SK-N-DZ (cell line): Measurements from ENCODE around the gene JARID2.
A peak's percentile ranks its signal among the peaks of the same experiment; 100 is the strongest.

Source experiments
- DNase-seq: peaks from one replicate; pipeline ENCODE4 v3.0.0-alpha.2; 2015; ENCODE audit warnings: low spot score

JARID2 gene

DNA sequence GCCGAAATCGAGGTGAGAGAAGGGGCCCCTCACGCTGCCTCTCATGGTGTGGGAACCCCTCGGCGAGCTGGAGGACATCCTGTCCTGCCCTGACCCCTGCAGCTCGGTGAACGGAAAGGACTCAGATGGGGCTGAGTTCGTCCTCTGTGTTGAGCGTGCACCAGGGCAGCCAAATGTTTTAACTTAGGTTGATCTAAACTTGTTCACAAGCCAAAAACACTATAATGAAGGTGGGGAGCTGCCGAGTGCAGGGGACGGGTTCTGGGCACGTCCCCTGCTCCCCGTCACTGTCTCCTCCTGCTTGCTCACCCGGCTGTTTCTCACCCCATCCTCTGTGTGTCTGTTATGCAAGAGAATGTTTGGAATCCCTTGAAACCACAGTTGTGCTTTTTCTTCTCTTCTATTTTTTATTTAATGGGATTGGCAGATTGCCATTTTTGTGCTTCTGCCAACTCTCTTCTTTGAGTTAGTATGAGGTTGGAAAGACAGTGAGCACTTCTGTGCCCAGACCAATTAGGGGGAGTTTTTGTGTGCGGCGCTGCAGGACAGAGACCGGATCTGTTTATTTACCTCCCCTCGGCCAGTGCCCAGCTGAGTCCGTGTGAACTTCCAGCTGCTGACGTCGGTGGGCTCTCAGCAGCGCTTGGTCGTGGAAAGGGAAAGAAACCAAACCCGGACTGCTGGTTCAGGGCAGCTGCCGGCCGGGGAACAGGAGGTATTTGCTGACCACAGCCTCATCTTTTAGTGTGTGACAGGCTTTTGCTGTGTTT, 258.9 kb downstream of the JARID2 start:
- DNase-seq = no peak

DNA sequence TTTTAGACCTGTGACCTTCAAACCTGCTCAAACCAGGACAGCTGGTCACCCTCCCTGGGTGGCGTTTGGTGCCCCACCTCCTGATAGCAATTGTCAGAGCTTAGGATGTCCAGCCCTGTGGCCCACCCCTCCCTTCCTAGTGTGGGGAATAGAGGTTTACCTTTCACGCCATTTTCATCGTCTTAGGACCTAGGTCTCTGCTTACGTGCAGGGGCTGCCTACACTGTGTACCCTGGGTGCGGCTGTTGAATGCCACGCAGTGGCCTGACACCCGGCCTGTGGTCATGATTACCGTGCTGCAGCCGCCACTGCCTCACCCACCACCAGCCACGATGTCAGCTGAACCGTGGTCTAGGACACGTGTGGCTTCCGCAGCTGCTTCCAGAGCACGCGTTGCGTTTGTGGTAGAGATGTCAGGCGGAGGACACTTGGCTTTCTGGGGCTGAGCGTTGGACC, 259.6 kb downstream of the JARID2 start:
- DNase-seq = no peak

DNA sequence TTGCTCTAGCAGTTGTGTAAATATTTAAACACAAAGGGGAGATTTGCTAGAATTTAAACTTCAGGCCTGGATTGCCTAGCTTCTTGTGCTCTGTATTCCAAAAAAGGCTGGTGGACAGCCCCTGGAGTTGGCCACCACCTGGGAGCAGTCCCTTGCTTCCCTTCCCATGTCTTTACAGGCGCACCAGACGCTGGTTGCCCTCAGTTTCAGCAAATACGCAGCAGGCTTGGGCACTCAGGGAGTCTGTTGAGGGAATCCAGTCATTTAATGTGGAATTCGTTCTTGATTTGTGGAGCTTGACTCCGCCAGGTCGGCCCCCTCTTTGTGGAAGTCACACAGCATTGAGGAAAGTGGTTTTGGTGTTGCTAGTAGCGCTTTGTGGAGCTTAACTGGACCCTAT, 260.2 kb downstream of the JARID2 start:
- DNase-seq = no peak

DNA sequence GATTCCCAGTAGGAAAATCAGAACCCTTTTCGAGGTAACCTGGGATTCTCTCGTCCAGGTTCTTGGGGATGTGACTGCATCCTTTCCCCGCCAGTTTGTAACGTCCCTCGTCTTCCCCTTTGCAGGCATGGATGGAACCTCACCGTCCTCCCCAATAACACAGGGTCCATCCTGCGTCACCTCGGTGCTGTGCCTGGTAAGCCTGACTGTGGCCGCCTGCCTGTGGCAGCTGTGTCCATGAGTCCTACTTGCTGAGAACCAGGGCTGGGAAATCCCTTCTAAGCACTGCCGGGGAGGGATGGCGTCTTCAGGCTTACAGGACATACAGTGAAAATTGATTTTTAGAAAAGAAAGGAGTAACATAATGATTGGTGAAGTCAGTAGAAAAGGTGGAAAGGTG, 261.4 kb downstream of the JARID2 start:
- DNase-seq = no peak

DNA sequence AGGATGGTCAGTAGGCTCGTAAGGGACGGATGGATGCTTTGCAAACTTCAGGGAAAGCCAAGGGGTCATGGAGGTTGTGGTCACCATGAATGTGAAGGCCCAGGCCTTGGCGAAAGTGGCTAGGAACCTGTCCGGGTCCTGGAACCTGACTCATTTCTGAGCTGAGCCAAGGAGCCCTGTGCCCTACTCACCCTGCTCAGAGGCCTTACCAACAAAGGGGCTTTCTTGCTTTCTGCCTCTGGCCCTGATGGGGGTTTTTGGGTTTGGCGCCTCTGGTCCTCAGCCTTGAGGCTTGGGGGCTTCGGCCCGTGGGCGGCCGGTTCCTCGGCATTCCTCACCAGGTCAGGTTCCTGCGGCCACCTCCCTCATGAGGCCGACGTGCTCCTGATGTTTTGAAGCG, 261.9 kb downstream of the JARID2 start:
- DNase-seq = no peak

DNA sequence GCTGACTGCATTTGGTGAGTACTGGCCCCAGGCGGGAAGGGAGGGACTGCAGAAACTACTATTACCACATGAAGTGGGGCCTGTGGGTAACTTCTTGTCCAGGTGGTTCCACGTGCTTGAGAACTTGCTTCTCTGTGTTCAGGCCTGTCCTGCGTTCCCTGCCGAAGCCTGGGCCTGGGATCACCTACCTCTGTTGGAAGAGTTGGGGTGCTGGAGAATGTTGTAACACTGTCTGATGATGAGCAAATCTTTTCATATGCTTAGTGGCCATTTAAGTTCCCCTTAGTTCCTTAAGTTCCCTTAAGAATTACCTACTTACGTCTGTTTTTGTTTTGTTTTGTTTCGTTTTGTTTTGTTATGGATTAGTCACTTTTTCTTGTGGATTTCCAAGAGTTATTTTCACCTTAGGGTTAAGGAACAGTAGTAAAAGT, 262.6 kb downstream of the JARID2 start:
- no peak for DNase-seq

DNA sequence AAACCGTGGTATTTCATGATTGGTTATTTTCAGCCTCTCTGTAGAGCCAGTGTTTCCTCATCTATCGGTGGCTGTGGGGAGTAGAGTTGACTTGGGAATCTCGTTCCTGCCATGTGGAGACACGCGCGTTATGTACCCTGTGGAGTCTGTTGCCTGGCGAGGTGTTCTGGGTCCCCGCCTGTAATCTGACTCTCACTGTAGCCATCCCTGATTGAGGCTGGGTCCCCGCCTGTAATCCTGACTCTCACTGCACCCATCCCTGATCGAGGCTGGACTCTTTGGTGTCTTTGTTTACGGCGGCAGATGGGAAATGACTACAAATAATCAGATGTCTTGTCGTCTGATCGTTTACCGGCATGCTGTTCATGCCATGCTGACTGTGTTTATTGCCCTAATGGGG, 263.1 kb downstream of the JARID2 start:
- DNase-seq = no peak

DNA sequence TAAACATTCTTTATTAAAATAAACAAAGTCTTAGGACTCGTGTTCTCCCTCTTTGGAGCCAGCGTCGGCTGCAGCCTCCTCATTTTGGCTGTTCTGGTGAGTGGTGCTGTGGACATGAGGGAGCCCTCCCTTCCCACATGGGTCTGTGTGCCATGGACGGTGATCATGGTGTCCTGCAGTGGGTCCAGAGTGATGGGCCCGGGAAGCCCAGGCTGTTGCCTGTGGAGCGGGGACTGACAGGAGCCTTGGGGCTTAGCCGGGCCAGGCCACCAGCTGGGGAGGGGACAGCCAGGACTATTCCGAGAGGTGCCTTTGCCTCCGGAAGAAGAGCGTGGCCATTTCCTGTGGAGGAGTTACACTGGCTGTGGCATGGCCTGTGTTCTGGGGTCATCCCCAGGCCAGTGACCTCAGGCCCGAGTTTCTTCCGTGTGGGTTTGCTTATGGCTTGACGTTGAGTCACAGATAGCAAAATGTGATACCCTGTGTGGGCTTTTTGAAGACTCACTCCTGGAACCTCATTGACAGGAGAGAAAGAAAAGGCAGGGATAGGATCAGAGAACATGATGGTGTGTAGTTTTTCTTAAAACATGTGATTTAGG, 263.6 kb downstream of the JARID2 start:
- no peak for DNase-seq

DNA sequence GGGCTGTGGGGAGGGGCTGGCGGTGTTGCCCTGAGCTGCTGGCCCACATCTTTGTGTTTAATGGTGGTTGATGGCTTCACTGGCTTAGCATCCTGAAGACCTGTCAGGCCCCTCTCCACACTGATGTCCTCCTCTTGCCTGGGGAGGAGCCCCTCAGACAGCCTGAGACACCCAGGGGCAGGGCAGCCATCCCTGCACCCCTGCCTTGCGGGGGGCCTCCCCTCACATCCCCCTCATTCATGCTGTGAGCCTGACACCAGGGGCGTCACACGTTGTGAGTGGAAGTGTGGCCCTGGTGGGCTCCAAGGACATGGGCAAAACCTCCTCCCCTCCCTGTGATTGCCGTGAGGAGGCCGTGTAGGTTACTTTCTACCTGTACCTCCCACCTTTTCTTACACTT, 264.3 kb downstream of the JARID2 start:
- DNase-seq = no peak

DNA sequence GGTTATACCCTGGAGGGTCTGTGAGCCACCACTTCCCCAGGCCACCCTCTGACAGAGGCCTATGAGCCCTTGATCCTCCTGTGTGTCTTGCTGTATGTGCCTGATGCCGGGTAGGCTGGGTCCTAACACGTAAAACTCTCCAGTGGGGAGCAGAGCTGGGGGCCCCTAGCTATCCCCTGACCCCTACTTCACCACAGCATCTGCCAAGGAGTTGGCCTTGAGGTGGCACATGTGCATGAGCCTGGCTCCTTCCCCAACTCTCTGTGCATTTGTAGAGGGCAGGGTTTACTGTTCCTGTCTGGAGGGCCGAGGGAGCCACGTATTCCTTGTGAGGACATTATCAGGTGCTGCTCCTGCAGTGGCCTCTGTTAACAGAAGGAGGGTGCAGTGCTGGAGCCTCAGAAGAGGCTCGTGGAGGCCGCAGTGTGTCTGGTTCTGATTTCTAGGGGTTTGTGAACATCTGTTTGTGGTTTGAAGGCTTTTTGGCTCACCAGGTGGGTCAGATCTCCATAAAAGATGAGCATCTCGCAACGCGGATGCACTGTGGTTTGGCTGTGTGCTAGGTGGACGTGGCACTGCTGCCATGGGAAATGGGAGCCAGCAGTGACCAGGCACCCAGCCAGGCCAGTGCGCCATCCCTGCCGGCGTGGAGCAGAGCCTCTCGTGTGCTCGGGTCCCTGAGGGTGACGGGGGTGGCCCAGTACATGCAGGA, 264.8 kb downstream of the JARID2 start:
- no peak for DNase-seq

DNA sequence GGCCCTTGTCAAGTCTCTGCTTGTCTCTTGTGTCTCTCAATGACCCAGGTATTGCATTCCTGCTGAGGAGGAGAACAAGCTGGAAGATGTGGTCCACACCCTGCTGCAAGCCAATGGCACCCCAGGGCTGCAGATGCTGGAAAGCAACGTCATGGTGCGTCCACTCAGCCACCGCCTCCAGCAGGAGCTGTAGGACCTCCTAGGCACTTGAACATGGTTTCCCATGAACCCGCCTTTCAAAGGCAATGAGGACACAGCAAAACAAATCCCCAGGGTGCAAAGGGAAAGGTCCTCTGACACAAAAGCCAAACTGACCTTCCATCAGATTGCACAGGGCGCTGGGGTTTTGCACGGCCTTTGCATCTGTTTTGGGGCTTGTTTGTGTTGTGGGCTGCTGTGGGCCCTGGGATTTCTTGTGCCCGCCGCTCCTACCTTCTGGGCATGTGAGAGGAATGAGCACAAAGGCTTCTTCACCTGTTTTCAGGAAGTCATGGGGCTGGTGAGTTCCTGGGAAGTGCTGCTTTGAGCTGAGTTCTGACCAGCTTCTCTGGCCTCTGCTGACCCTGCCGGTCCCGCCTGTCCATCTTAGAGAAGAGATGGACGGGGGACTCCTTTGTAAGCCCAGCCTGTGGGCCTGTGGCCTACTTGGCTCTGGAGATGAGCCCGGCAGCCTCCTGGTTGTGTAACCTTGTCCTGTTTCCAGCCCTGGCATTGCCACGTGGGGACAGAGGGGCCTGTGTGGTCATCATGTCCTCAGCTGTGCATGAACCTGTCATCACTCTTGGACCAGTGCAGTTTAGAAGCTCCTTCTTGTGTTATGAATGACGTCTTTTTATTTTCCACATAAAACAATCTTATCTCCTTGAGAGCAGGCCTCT, 265.6 kb downstream of the JARID2 start:
- no peak for DNase-seq

DNA sequence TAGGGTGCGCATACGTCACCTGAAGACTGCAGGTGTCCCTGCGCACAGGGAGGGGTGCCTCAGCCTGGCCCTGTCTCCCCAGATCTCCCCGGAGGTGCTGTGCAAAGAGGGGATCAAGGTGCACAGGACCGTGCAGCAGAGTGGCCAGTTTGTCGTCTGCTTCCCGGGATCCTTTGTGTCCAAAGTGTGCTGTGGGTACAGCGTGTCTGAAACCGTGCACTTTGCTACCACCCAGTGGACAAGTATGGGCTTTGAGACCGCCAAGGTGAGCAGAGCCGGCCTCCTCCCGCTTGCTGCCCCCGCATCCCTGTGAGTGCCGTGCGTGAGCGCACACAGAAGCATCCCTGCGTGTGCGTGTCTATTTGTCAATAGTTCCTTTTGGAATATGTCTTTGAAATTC, 266.3 kb downstream of the JARID2 start:
- peak; percentile 42 for DNase-seq

DNA sequence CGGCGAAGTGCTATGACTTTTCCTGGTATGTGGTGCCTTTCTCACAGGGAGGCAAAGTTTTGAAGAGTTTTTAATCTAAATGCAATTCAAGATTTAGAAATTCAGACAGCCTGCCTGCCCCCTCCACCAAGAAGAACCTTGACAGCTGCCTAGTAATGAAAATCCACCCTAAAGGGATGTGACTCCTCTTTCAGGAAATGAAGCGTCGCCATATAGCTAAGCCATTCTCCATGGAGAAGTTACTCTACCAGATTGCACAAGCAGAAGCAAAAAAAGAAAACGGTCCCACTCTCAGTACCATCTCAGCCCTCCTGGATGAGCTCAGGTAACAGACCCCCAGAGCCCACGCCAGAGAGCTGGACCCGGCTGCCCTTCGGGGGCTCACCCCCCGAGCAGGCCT, 266.9 kb downstream of the JARID2 start:
- no peak for DNase-seq

DNA sequence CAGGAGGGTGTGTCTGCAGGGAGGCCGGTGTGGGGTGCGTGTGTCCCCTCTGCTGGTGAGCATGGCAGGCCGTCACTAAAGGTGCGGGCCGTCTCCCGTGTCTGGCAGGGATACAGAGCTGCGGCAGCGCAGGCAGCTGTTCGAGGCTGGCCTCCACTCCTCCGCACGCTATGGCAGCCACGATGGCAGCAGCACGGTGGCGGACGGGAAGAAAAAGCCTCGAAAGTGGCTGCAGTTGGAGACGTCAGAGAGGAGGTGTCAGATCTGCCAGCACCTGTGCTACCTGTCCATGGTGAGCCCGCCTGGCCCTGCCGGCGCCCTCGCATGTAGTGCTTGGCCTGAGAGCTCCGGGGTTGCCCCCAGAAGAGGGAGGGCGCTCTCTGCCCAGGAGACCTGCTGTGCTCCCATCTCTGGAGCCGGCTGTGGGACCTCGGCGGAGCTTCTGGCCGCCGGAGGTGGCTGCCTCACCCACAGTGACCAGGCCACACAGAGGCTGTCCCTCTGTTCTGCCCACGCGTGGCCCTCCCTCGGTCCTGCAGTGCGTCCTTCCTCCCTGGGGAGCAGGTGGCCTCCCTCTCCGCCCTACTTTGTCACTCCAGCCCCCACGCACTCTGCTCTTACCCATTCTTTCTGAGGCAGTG, 267.4 kb downstream of the JARID2 start:
- DNase-seq = no peak

DNA sequence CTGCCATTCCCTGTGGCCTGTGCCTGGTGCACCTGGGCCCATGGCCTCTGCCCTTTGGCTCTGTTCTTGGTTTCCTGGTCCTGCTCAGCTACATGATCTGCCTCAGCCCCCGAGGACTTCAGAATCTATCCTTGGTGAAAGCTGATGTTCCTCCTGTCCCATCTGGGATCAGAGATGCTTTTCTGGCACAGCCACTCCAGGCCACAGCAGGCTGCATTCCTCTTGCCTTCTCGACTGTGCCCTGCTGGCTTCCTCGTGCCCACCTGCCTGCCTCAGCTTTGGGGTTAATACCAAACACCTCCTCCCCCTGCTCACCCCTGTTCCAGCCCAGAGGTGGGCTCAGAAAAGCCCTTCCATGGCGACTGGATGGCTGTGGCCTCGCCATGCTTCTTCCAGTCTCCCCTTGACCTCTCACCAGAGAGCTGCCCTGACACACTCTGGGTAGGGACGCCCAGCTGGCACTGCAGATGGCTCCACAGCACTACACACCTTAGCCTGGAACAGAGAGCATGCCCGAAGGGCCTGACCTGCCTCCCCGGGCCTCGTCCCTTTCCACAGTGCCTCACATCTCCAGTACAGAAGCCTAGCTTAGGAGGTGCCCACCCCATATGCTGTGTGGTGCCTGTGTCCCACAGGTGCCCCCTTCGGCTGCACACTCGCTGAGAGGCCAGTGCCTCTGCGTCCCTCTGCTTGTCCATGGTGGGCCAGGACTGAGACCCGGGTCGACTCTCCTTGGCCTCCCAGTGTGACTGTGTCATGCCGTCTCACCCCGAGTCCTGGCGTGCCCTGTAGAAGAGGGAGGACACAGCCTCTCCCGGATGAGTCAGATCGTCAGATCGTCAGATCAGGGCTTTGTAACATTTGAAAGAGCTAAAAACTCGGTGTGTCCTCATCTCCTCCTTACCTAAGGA, 268.2 kb downstream of the JARID2 start:
- no peak for DNase-seq

DNA sequence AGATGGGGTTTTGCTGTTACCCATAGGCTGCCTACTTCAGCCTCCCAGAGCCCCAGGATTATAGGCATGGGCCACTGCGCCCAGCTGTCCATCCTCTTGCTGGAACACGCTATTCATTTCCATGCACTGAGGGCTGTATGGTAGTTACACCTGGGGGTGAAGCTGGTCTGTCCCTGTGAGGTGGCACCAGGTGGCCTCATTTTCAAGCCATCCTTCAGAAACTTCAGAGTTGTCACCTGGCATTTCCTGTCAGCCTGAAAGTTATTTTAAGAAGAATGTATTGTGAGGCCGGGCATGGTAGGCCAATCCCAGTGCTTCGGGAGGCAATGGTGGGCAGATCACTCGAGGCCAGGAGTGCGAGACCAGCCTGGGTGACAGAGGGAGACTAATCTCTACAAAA, 269.4 kb downstream of the JARID2 start:
- no peak for DNase-seq

DNA sequence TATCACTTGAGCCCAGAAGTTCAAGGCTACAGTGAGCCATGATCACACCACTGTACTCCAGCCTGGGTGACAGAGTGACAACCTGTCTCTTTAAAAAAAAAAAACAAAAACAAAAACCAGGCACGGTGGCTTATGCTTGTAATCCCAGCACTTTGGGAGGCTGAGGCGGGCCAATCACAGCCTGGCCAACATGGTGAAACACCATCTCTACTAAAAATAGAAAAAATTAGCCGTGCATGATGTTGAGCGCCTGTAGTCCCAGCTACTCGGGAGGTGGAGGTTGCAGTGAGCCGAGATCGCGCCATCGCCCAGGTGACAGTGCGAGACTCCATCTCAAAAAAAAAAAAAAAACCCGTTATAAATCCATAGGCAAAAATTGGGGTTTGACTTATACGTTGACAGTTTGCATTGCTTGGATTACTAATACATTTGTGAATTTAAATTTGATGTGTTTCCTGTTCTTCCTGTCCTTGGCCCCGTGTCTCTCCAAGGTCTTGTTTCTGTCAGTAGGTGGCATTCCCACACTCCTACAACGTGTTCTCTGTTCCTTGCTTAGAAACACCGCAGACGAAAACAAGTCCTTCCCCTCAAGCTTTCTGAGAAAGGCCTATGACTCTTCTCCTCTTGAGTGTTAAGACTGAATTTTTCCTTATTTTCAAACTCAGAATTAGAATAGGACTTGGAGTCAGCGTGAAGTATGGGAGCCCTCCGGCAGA, 269.9 kb downstream of the JARID2 start:
- no peak for DNase-seq

DNA sequence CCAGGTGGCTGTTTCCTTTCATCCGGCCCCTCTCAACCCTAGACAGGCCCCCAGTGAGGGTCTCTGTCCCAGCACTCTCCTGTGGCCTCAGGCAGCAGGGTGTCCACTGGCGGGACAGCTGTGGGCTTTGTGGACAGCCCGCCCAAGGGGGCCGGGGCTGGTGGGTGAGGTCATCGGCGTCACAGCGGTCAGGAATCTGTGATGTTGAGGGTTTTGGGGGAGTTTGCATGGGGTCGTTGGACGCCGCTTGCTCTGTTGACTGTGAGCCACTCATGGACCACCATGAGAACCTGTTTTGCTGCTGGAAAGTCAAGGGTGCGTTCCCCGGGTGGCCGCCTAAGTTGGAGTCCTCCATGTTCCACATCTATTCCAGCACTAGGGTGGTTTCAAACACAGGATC, 270.5 kb downstream of the JARID2 start:
- no peak for DNase-seq

DNA sequence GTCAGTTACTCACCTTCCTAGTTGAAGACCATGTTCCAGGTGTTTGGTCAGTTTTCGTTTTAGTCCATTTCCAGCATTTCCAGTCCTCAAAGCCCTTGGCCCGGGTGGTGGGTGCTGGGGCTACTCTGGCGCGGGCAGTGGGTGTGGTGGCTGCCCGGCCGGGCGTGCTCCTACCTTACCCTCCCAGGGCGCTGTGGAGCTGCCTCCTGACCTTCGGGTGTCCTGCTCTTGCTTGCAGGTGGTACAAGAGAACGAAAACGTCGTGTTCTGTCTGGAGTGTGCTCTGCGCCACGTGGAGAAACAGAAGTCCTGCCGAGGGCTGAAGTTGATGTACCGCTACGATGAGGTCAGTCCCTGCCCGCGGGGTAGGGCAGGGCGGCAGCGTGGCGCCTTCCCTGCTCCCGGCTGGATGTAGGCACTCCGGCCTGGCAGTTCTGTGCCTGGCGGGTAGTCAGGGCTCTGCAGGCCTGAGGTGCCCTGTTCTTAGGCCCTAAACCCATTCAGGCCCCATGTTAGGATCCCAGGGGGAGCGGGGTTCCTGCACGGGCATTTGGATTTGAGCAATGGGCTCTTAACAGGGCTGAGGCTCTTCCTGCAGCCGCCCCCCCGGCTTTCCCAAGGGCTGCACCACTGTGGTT, 271.2 kb downstream of the JARID2 start:
- no peak for DNase-seq
